LHCN-M2 (cell line): ENCODE measurements around the gene WDR19. TPM values are rescaled to one million over a fixed set of nuclear protein-coding genes. Genes with fewer than 3 reads are reported as not detected.

Experiments
- DNase-seq: peaks from one replicate; pipeline ENCODE4 v3.0.0-alpha.2; 2012; ENCODE audit warnings: low read depth
- total RNA-seq: library from RNA; depleted of rRNA; stranded (reverse); fragments of >200 nt; gene quantifications from 2 replicates; pipeline ENCODE4 v1.2.3, GENCODE V29; 2014; rRNA removed

WDR19 gene
- total RNA-seq, 1 experiment from 2014 or later = 16.2 TPM

- no peak for DNase-seq
Measured at GRCh38 chr4:39302901-39303300, 120.6 kb downstream of the WDR19 start.

GRCh38 chr4:39303871-39304270 is 121.5 kb downstream of the WDR19 start:
- DNase-seq = no peak

DNA sequence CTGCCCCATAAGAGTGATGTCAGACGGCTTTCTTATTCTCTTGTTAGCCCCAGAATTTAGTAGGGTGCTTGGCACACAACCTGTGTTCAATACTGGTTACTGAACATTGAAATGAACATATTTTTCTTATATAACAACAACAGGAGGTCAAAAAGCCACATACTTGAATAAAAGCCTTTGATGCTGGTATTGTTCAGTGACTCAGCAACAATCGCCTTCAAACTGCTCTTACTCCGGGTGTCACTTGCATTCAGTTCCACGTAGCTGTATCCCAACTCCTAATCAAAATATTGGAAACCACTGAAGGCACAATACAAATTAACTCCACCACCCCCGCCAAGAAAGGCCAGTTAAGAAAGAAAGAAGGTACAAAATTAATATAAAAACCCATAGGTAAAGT is 122.3 kb downstream of the WDR19 start:
- DNase-seq = no peak

DNA sequence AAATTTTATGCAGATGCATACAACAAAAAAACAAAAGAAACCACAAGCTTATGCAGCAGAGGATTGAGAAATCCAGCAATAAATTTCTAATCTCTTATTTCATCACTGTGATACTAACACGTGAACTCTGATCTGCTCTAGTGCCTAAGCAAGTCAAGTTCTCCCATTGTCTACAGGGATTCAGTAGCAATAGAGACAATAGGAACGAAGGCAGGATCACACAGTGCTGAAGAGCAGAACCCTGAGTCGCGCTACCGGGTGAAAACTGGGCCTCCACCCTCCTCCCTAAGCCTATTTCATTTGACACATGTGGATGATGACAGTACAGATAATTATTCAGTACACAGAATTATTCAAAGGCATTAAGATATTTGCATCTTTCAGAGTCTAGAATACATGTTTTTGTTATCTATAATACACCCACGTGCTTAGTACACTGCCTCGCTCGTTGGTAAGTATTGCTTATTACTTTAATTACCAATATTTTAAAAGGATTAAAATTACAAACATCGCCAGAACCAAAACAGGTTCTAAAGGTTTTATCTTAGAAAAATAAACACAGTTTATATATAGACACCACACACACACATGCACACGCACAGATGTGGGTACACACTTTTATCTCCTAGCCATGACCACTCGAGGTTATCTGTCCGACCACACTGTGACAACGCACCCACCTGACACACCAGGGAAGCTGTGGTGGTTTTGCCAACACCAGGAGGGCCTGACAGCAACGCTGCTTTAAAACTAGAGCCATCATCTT is 123.8 kb downstream of the WDR19 start:
- no peak for DNase-seq

DNA sequence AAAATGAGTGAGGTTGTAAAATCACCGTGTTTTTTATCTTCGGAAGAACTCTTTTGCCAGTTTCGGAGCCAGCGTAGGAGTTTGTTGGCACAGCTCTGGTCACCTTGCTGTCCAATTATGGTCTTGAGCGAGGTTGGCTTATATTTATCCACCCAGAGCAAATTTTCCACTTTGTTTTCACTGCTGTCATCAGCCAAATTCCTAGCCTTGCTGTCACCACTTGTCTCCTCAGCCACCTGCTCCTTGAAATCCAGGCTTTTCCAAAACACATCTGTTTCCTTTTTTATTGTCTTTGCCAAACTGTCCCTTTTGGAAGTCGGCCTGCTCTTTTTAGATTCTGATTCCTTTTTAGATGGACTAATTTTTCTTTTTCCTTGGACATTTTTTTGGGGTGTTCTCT is 126.3 kb downstream of the WDR19 start:
- DNase-seq = peak; percentile 72

GRCh38 chr4:39312816-39313215 is 130.5 kb downstream of the WDR19 start:
- no peak for DNase-seq

DNA sequence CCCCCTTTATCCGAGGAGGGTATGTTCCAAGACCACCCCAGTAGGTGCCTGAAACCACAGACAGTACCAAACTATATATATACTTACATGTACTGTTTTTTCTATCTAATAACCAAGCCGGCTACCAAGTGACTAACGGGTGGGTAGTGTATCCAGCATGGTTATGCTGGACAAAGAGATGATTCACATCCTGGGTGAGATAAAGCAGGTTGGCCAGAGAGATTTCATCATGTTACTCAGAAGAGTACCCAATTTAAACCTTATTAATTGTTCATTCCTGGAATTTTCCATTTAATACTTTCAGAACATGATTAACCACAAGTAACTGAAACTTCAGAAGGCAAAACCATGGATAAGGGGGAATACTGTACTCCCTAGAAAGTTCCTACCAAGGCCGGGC is 137.3 kb downstream of the WDR19 start:
- peak; percentile 89 for DNase-seq

DNA sequence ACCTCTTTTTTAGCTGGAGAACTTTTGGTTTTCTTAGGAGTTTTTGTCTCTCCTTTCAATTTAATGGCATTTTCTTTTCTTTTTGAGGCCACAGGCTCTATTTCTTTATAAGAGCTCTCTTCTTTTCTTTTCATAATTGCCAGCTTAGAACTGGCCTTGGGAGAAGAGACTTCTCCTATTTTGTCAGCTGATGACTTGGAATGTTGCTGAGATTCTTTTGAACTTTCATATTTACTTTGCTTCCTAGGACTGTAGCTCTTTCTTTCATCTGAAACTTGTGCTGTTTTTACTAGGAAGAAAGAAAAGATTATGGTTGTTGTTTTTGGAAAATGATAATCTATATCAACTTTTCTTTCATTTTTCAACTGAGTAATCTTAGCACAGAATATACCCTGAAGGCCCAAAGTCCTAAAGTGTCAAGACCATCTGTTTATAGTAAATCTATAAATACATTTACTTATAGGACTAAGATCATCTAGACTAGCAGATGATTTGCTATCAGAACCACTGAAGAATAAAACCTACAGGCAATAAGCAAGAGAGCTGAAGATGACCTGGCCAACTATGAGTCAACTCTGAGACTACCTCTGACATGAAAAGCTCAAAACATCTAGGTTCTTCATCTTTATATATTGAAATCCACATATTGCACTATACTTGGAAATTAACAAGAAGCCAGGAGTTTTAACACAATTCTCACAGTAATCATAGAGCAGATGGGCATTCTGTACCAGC is 138.2 kb downstream of the WDR19 start:
- DNase-seq = no peak

DNA sequence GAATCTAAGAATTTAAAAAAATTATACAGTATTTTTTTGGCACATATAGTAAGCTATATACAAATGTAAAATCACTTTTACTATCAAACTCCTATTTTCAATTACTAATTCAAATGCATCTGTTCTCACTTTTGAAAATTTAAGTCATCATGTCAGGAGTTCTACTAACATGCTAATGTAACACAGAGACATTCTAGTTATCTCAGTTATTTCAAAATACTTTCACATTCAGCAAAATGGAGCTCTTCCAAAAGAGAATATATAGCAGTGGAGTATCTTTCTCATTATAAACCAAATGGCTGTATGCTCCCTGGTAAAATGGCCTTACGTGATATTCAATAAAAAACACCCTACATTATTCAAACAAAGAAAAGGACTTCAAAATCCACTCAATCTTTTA is 141.5 kb downstream of the WDR19 start:
- no peak for DNase-seq

DNA sequence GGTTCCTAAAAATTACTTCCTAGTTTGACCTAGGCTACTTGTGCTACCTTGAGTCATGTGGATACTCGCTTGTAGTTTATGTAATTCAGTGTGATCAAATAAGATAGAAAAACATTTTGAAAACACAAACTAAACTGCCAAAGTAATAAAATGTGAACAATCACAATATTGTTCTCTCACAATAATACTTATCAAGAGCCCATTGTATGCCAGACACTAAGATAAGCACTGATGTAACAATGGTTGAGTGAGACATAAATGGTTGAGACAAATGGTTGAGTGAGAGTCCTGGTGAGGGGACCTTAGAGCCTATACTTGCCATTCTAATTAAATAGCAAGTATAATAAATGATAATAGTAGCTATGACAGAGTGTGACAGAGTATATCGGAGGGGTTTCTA is 142.1 kb downstream of the WDR19 start:
- no peak for DNase-seq

DNA sequence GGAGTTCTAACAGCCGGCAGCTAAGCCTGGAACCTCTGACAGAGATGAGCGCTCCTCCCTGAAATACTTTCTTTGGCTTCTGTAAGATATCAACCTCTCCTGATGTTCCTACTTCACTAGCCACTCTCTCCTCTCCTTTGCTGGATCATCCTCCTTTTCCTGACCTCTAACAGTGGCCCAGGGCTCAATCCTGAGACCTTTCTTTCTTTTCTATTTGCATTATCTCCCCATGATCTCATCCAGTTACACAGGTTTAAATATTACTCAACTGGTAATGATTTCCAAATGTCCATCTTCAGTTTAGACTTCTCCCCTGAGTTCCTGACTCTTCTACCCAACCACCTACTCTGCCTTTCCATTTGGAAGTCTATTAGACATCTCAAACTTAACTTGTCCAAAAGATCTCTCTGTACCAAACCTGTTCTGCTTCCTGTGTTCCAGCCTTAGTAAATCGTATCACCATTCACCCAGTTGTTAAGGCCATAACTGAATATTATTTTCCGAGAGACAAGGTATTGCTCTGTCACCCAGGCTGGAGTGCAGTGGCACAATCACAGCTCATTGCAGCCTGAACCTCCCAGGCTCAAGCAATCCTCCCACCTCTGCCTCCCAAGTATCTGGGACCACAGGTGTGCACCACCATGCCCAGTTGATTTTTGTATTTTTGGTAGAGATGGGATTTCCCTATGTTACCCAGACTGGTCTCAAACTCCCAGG is 142.7 kb downstream of the WDR19 start:
- DNase-seq = no peak

DNA sequence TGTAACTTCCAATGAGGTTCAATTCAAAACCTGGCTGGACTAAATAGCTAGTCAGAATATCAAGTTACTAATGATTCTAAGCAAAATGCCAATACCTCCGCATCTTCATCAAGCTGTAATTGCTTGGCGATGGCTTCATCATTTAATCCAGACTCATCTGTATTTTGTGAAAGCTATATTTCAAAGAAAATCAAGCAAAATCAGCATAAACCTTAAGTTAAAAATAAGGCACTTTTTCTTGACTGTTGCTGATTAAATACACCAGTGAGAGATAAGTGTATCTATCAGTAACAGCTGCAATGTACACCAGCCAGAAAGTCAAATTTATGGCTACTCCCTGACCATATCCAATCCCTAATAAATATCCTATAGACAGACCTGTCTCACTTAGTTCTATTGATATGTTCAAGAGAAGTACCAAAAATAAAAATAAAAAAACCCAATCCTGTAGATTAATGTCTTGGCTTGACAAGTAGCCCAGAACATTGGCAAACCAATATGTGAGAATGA is 144.2 kb downstream of the WDR19 start:
- no peak for DNase-seq

GRCh38 chr4:39330353-39330752 is 148.0 kb downstream of the WDR19 start:
- DNase-seq = no peak

- DNase-seq = no peak
Measured at GRCh38 chr4:39331191-39331590, 148.9 kb downstream of the WDR19 start.

Other genes with a start within 250 kb of the WDR19 start
- gene TMEM156, start 150.1 kb upstream of the WDR19 start, total RNA-seq = 0.77 and 0.86 TPM in 2 replicates
- gene KLHL5, start 120.3 kb upstream of the WDR19 start, total RNA-seq = 48.6 and 52.1 TPM in 2 replicates
- gene RFC1, start 183.8 kb downstream of the WDR19 start, total RNA-seq = 31.0 and 34.3 TPM in 2 replicates
- gene KLB, start 224.4 kb downstream of the WDR19 start, total RNA-seq = not detected in 2 replicates